Pons (tissue), 1 donor: ENCODE results near the gene TAPBPL.

Experiments used
- DNase-seq: peaks from one replicate; pipeline ENCODE4 v3.0.0-alpha.2; 2016; ENCODE audit warnings: low spot score

TAPBPL gene

DNA sequence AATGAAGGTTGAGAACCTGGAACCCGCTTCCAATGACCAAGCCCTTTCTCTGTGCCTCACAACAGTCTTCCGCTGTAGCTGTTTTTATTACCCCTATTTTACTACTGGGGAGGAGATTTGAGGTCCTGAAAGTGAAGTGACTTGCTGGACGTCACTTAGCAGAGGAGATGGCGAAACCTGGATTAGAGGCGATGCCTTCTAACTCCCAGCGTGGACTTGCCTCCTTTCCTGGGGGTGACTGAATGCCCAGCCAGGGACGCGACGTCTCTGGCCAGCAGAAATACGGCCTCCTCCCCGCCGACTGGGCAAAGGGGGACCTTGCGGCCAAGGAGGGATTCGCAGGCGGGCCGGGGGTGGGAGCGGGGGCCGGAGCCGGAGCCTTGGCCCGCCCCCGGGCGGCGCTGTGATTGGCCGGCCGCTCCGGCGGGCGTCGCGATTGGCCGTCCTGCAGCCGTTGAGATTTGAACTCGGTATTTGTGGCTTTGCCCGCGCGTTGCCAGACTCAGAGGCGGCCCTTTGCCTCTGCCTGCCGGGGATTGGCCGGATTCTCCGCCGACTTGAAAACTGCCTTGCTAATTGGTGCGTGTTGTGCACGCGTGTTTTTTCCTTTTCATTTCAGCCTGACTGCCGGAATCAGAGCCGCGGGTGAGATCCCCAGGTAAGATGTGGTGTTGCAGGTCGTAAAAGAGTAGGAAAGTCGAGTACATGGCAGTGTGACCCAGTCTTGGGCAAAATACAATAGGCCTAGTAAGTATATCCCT, 41.8 kb downstream of the TAPBPL start, which contains the start of gene NCAPD2:
TSS of gene NCAPD2 (plus strand) at position 606 of the 761 bp plus-strand sequence. CDS start 997 bp downstream, outside the sequence.
- peak; percentile 97 for DNase-seq

GRCh38 chr12:6494258-6494743, 42.5 kb downstream of the TAPBPL start:
- no peak for DNase-seq

- no peak for DNase-seq
Measured at GRCh38 chr12:6494968-6495367, 43.1 kb downstream of the TAPBPL start.

DNA sequence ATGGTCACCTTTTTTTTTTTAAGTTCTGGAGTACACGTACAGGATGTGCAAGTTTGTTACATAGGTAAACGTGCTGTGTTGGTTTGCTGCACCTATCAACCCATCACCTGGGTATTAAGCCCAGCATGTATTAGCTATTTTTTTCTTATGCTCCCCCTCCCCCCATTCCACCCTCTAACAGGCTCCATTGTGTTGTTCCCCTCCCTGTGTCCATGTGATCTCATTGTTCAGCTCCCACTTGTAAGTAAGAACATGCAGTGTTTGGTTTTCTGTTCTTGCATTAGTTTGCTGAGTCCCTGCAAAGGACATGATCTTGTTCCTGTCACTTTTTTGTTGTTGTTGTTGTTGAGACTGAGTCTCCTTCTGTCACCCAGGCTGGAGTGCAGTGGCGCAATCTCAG, 45.4 kb downstream of the TAPBPL start:
- DNase-seq: peak; percentile 86

DNA sequence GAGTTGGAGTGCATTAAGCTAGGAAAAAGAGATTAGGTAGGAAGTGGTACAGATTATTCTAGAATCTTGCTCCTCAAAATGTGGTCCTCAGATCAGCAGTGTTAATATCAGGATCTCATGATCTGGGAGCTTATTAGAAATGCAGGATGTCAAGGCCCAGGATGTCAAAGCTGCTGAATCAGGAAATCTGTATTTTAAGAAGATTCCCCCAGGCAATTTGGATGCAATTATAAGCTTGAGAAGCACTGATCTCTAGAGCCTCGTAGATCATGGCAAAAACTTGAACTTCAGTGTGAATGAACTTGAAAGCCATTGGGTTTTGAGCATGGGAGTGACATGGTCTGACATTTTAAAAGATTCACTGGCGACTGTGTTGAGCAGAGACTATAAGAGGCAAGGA, 48.6 kb downstream of the TAPBPL start:
- DNase-seq: no peak

DNA sequence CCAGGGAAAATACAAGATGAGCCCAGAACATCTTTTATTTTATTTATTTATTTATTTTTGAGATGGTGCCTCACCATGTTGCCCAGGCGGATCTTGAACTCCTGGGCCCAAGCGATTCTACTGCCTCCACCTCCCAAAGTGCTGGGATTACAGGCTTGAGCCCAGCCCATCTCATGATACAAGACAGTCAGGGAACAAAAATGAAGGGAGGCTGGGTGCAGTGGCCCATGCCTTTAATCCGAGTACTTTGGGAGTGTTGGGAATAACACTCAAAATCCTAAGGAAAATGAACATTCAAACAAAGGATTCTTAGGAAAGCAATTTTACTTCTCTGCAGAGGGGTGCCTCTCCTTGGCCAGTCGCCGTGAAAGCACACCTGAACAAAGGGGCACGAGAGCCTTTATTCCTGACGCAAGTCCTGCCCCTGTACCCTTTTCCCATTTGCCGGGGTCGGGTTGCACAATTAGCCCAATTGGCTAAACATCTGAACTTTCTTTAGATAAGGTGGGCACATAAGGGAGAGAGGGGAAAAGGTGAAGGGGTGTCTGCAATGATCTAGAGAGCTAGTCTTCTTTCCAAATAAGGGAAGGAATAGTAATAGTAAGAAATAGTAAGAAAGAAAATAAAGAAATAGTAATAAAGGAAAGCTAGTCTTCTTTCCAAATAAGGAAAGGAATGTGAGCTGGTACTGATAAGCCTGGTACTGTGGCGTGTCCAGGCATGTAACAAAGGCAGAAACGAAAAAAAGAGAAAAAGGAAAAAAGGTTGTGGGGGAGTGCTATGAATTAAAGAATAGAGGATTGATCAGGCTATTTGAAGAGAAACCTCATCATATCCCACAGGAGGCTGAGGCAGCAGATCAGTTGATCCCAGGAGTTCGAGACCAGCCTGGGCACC, 55.5 kb downstream of the TAPBPL start:
- DNase-seq: no peak

DNA sequence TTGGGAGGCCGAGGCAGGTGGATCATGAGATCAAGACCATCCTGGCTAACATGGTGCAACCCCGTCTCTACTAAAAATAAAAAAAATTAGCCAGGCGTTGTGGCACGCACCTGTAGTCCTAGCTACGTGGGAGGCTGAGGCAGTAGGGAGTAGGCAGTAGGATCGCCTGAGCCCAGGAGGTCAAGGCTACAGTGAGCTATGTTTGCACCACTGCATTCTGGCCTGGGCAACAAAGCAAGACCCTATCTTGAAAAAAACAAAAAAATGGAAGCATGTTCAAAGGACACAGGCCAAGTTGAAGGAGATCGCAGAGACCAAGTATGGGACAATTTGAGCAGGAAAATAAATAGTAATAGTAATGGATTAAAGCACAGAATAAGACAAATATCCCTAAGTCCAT, 56.2 kb downstream of the TAPBPL start:
- no peak for DNase-seq
